Vagina (tissue), 2 donors: ENCODE results near the gene TEX35.

ENCODE experiments used
- POLR2A ChIP-seq, 2 donors: fragments of 450-650 bp; IDR thresholded peaks; one replicate each; pipeline ENCODE4 v1.6.1; 2017; ENCODE audit warnings: antibody characterized with exemption in 2 of 2, mild to moderate bottlenecking in 2 of 2, moderate library complexity in 2 of 2
- POLR2AphosphoS5 ChIP-seq, 2 donors: sonication (generic); formaldehyde crosslinking; IDR thresholded peaks; one replicate each; pipeline ENCODE4 v1.9.0; 2017; ENCODE audit warnings: antibody characterized with exemption in 2 of 2, mild to moderate bottlenecking in 2 of 2, low read depth in 1 of 2; ENCODE audit not compliant: insufficient read depth in 1 of 2
- TF ChIP-seq, protein P1 (sequence below), 3 experiments: fragments of 450-650 bp in 2 of 3; fragments of 200-600 bp in 1 of 3; sonication (generic) in 1 of 3; IDR thresholded peaks; one replicate each; pipeline ENCODE4 v1.5.1; 2017 to 2019; ENCODE audit warnings: antibody characterized with exemption in 3 of 3, mild to moderate bottlenecking in 2 of 3, moderate library complexity in 2 of 3

DNA sequence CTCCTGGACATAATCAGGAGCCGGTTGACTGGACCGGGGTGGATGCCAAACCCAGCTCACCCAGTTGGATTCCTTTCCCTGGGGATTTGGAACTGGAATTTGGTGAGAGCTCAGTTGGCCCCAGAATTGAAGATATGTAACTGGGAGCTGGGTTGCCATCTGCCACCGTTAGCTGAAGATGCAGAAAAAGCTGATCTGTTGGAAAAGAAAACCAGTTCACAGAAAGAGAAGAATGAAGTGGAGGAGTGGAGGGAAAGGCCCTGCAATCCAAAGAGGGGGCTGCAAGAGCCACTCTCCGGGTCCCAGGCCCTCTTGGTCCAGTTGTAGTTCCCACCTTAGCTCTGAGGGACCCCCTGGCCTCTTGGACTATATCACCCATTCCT, 16.0 kb downstream of the TEX35 start:
- TF ChIP-seq POLR2AphosphoS5 (IDR thresholded peaks at IDR 0.05; ENCODE audit: insufficient read depth in 1 of 2, low read depth in 1 of 2) (no peak), POLR2A (IDR thresholded peaks at IDR 0.05) (no peak)
- TF ChIP-seq, protein P1, sequence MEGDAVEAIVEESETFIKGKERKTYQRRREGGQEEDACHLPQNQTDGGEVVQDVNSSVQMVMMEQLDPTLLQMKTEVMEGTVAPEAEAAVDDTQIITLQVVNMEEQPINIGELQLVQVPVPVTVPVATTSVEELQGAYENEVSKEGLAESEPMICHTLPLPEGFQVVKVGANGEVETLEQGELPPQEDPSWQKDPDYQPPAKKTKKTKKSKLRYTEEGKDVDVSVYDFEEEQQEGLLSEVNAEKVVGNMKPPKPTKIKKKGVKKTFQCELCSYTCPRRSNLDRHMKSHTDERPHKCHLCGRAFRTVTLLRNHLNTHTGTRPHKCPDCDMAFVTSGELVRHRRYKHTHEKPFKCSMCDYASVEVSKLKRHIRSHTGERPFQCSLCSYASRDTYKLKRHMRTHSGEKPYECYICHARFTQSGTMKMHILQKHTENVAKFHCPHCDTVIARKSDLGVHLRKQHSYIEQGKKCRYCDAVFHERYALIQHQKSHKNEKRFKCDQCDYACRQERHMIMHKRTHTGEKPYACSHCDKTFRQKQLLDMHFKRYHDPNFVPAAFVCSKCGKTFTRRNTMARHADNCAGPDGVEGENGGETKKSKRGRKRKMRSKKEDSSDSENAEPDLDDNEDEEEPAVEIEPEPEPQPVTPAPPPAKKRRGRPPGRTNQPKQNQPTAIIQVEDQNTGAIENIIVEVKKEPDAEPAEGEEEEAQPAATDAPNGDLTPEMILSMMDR (IDR thresholded peaks at IDR 0.05), result no peak
